ENCODE results near the gene PDE4B. TPM values are rescaled to one million over a fixed set of nuclear protein-coding genes. Genes with fewer than 3 reads are reported as not detected.
"Not testable (repeated sequence)": the region's sequence is repeated elsewhere in the genome, so short reads cannot be mapped to it uniquely, and the experiment has no call there.

PDE4B gene
- total RNA-seq, 1 donor from 2014 or later, result 7.2 TPM

DNA sequence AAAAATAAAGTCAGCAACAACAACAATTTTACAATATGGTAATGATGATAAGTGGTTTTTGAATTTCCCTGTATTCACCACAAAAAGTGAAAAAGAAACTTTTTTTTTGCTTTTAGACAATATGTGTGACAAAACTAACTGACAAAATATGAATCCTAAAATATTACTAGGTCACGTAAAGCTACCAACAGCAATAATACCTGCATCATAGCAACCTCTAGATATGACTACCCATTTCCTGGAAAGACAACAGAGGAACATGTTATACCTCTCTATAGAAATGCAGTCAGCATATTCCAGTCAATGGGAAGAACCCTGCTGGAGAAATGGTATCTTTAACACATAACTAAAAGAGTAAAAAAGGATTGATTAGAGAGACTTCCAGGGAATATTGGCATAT is 73.7 kb downstream of the PDE4B start:
- Mint-ChIP-seq H3K4me1 (ENCODE audit: low read depth, unreplicated experiment) (peaks cover 28% of the 10 kb centered on the region), H3K36me3 (ENCODE audit: unreplicated experiment) (no peaks in the 10 kb centered on the region), H3K27me3 (ENCODE audit: unreplicated experiment) (peaks cover 5% of the 10 kb centered on the region), H3K9me3 (ENCODE audit: unreplicated experiment) (peaks cover 12% of the 10 kb centered on the region), H3K4me3 (ENCODE audit: unreplicated experiment) (no peak overlapping the region), H3K27ac (ENCODE audit: unreplicated experiment) (no peak overlapping the region)
- TF ChIP-seq CTCF (IDR thresholded peaks at IDR 0.05; ENCODE audit: partially characterized antibody, unreplicated experiment), result no peak
- DNase-seq, result no peak

GRCh38 chr1:65872301-65872700 is 79.6 kb downstream of the PDE4B start:
- Mint-ChIP-seq H3K27ac (ENCODE audit: unreplicated experiment) (no peak overlapping the region), H3K27me3 (ENCODE audit: unreplicated experiment) (peaks cover 5% of the 10 kb centered on the region), H3K36me3 (ENCODE audit: unreplicated experiment) (peaks cover 4% of the 10 kb centered on the region), H3K4me3 (ENCODE audit: unreplicated experiment) (no peak overlapping the region), H3K9me3 (ENCODE audit: unreplicated experiment) (peaks cover 7% of the 10 kb centered on the region), H3K4me1 (ENCODE audit: low read depth, unreplicated experiment) (peaks cover 17% of the 10 kb centered on the region)
- TF ChIP-seq CTCF (IDR thresholded peaks at IDR 0.05; ENCODE audit: partially characterized antibody, unreplicated experiment), result no peak
- DNase-seq, result no peak

GRCh38 chr1:65878342-65878741 is 85.6 kb downstream of the PDE4B start:
- not testable (repeated sequence) for H3K27ac Mint-ChIP-seq (ENCODE audit: unreplicated experiment); H3K9me3 Mint-ChIP-seq (ENCODE audit: unreplicated experiment); H3K4me1 Mint-ChIP-seq (ENCODE audit: low read depth, unreplicated experiment); DNase-seq; H3K27me3 Mint-ChIP-seq (ENCODE audit: unreplicated experiment); H3K4me3 Mint-ChIP-seq (ENCODE audit: unreplicated experiment); H3K36me3 Mint-ChIP-seq (ENCODE audit: unreplicated experiment)

DNA sequence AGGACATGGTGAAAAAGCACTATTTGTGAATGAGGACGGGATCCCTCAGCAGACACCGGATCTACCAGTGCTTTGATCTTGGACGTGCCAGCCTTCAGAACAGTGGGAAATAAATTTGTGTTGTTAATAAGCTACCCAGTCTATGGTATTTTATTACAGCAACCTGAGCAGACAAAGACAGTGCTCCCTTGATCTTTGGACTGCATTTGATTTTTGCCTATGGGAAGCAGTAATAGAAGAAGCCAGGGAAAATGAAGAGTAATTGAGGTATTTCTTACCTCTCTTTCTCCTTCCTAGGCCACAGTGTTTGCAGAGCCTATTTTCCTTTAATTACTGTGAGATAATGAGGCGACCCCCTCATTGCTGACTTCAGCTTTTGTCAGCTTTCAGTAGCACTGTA is 87.9 kb downstream of the PDE4B start:
- no peak overlapping the region for H3K4me3 Mint-ChIP-seq (ENCODE audit: unreplicated experiment)
- no peak overlapping the region for H3K27ac Mint-ChIP-seq (ENCODE audit: unreplicated experiment)
- no peaks in the 10 kb centered on the region for H3K27me3 Mint-ChIP-seq (ENCODE audit: unreplicated experiment)
- DNase-seq, result no peak
- H3K4me1 Mint-ChIP-seq (ENCODE audit: low read depth, unreplicated experiment), result peaks cover 2% of the 10 kb centered on the region
- peaks cover 4% of the 10 kb centered on the region for H3K36me3 Mint-ChIP-seq (ENCODE audit: unreplicated experiment)
- peaks cover 2% of the 10 kb centered on the region for H3K9me3 Mint-ChIP-seq (ENCODE audit: unreplicated experiment)
- TF ChIP-seq CTCF (IDR thresholded peaks at IDR 0.05; ENCODE audit: partially characterized antibody, unreplicated experiment), result no peak

- Mint-ChIP-seq H3K9me3 (ENCODE audit: unreplicated experiment) (peaks cover 2% of the 10 kb centered on the region), H3K4me1 (ENCODE audit: low read depth, unreplicated experiment) (peaks cover 2% of the 10 kb centered on the region), H3K27ac (ENCODE audit: unreplicated experiment) (no peak overlapping the region), H3K4me3 (ENCODE audit: unreplicated experiment) (no peak overlapping the region), H3K27me3 (ENCODE audit: unreplicated experiment) (no peaks in the 10 kb centered on the region), H3K36me3 (ENCODE audit: unreplicated experiment) (peaks cover 4% of the 10 kb centered on the region)
- no peak for DNase-seq
- no peak for TF ChIP-seq CTCF (IDR thresholded peaks at IDR 0.05; ENCODE audit: partially characterized antibody, unreplicated experiment)
These were observed 88.4 kb downstream of the PDE4B start for GRCh38 chr1:65881067-65881594.

Measured in glutamatergic neuron (in vitro differentiated cells).